ENCODE data around the gene NPHP4.

DNA sequence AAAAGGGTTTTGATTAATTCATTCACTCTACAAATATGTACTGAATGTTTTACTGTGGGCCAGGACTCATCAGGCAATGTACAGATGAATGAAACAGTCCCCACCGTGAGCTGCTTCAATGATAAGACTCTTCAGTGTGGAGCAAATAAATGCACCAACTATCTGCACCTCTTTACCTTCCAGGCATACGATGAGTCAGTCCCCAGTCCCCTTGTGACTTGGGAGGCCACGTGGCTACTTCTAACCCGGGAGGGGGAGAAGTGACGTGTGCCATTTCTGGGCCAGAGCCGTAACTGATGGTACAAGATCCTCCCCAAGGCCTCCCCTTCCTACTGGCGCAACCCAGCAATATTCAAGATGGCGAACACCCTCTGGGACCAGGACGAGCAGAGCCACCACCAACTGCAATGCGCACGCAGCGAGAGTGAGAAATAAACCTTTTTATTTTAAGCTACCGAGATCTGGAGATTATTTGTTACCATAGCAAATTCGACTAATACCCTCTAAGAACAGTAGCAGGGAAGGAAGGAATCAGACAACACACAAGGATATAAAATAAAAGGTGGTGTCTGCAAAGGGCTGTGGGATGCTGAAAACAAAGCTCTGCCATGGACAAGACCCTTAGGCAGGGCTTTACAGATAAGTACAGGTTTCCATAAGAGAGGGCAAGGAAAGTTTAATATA, 74.5 kb downstream of the NPHP4 start:
- TF ChIP-seq, protein P1, sequence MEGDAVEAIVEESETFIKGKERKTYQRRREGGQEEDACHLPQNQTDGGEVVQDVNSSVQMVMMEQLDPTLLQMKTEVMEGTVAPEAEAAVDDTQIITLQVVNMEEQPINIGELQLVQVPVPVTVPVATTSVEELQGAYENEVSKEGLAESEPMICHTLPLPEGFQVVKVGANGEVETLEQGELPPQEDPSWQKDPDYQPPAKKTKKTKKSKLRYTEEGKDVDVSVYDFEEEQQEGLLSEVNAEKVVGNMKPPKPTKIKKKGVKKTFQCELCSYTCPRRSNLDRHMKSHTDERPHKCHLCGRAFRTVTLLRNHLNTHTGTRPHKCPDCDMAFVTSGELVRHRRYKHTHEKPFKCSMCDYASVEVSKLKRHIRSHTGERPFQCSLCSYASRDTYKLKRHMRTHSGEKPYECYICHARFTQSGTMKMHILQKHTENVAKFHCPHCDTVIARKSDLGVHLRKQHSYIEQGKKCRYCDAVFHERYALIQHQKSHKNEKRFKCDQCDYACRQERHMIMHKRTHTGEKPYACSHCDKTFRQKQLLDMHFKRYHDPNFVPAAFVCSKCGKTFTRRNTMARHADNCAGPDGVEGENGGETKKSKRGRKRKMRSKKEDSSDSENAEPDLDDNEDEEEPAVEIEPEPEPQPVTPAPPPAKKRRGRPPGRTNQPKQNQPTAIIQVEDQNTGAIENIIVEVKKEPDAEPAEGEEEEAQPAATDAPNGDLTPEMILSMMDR (IDR thresholded peaks at IDR 0.05): no peak
- no peak for TF ChIP-seq POLR2A (IDR thresholded peaks at IDR 0.05)
